ENCODE data around the gene CD302.
A peak's percentile ranks its signal among the peaks of the same experiment; 100 is the strongest.
"Not testable (repeated sequence)": the region's sequence is repeated elsewhere in the genome, so short reads cannot be mapped to it uniquely, and the experiment has no call there.

Gene CD302

GRCh38 chr2:159797543-159798375, at the start of gene CD302:
CD302 (minus strand) TSS chr2:159798208; CDS start chr2:159798198, 10 bp downstream.
- Mint-ChIP-seq H3K27ac (peak within 1 kb of the TSS; percentile 64), H3K27me3 (peaks cover 8% of the 10 kb centered on the region)

DNA sequence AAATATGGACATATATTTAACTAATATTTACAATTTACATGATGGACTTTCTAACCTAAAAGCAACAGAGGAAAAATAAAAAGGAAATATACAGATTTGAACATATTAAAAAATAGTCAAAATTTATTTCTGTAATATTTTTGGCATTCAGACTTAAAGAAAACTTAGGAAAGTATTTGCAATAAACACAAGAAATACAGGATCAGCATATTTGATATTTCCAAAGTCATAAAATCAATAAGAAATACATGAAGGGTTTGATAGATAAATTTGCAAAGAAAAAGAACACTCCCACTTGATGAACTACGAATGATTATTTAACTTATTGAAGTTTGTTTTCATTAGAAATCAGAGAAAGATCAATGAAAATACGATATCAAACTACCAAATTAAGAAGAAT, 48.6 kb upstream of the CD302 start:
- no peaks in the 10 kb centered on the region for H3K27me3 Mint-ChIP-seq
- H3K4me1 Mint-ChIP-seq (ENCODE audit: low read depth), result no peaks in the 10 kb centered on the region
- peaks cover 22% of the 10 kb centered on the region for H3K36me3 Mint-ChIP-seq
- no peaks in the 10 kb centered on the region for H3K9me3 Mint-ChIP-seq (ENCODE audit: low read depth)
- no peak overlapping the region for H3K27ac Mint-ChIP-seq
- no peak overlapping the region for H3K4me3 Mint-ChIP-seq

More at GRCh38 chr2:159797543-159798375, at the start of gene CD302:
- Mint-ChIP-seq H3K4me3 (peak within 1 kb of the TSS; percentile 87), H3K36me3 (peaks cover 5% of the 10 kb centered on the region), H3K4me1 (ENCODE audit: low read depth) (peaks cover 25% of the 10 kb centered on the region), H3K9me3 (ENCODE audit: low read depth) (no peaks in the 10 kb centered on the region)

DNA sequence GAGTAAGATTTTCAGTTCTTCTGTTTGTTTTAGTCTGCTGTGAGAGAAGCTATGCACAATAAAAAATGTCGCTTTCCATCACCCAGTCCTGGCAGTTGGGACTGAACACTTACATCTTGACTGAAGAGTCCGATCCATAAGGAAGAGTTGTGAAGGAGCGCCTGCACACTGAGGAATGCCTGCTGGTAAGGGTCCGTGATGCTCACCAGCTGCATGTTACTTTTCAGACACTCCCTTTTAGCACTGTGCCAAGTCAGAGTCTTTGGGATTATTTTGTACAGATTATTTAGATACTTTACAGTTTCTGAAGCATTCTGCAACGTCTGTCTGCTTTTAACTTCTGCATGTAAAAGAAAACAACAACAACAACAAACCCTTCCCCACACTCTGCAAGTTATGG, 42.6 kb upstream of the CD302 start:
- no peaks in the 10 kb centered on the region for H3K9me3 Mint-ChIP-seq (ENCODE audit: low read depth)
- peaks cover 12% of the 10 kb centered on the region for H3K36me3 Mint-ChIP-seq
- no peaks in the 10 kb centered on the region for H3K4me1 Mint-ChIP-seq (ENCODE audit: low read depth)
- H3K4me3 Mint-ChIP-seq, result no peak overlapping the region
- no peaks in the 10 kb centered on the region for H3K27me3 Mint-ChIP-seq
- no peak overlapping the region for H3K27ac Mint-ChIP-seq

DNA sequence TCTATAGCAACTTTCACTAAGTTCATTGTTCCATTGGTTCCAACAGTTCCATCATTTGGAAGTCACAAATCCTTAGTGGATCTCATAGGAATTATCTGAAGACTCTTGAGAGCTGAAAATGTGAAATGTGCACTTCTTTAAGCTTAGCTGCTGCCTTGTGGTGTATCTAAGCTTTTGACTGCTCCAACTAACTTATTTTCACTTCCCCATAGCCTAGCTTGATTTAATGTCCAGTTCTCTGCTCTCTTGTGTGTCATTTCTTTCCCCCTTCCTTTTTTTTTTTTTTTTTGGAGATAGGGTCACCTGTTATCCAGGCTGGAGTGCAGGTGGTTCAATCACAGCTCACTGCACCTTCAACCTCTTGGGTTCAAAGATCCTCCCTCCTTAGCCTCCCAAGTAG, 34.9 kb upstream of the CD302 start:
- H3K27ac Mint-ChIP-seq, result no peak overlapping the region
- no peaks in the 10 kb centered on the region for H3K4me1 Mint-ChIP-seq (ENCODE audit: low read depth)
- no peak overlapping the region for H3K4me3 Mint-ChIP-seq
- H3K36me3 Mint-ChIP-seq, result peaks cover 39% of the 10 kb centered on the region
- no peaks in the 10 kb centered on the region for H3K27me3 Mint-ChIP-seq
- peaks cover 3% of the 10 kb centered on the region for H3K9me3 Mint-ChIP-seq (ENCODE audit: low read depth)

DNA sequence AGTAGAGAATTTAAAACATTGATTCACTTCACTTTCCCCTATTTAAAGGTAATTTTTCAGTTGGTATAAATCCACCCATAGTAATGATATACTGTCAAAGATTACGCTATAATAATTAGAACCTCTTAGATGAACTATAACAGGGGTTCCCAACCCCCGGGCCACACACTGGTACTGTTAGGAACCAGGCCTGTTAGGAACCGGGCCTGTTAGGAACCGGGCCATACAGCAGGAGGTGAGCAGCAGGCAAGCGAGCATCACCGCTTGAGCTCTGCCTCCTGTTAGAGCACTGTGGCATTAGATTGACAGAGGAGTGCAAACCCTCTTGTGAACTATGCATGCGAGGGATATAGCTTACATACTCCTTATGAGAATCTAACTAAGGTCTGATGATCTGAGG, 34.0 kb upstream of the CD302 start:
- Mint-ChIP-seq H3K9me3 (ENCODE audit: low read depth) (peaks cover 3% of the 10 kb centered on the region), H3K36me3 (peaks cover 46% of the 10 kb centered on the region), H3K27ac (no peak overlapping the region), H3K4me1 (ENCODE audit: low read depth) (no peaks in the 10 kb centered on the region), H3K27me3 (no peaks in the 10 kb centered on the region), H3K4me3 (no peak overlapping the region)

DNA sequence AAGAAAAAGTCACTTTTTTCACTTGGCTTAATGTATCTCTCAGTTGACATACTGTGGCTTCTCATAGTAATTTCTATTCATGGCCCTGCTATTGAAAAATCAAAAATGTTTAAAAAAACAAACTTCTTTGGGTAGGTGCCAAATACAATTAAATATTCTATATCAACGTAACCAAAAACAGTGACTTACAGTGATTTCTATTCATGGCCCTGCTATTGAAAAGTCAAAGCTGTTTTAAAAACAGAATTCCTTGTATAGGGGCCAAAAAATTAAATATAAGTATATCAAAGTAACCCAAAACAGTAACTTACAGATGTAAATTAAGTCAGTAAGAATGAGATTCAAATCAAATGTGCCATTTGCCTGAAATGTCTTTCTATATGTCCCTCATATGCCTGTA, 31.4 kb upstream of the CD302 start:
- Mint-ChIP-seq H3K9me3 (ENCODE audit: low read depth) (peaks cover 3% of the 10 kb centered on the region), H3K4me1 (ENCODE audit: low read depth) (no peaks in the 10 kb centered on the region), H3K36me3 (peaks cover 60% of the 10 kb centered on the region), H3K27ac (no peak overlapping the region), H3K4me3 (no peak overlapping the region), H3K27me3 (no peaks in the 10 kb centered on the region)

DNA sequence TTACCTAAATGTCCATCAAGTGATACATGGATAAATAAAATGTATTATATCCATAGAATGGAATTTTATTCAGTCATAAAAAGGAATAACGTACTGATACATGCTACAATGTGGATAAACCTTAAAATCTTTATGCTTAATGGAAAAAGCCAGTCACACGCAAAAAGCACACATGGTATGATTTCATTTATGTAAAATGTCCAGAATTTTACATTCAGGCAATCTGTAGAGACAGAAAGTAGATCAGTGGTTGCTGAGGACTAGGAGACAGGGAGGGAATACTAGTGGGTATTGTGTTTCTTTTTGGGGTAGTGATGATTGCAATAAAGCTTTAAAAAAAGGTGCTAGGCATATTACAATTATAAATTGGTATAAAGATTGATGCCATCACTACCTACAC, 30.7 kb upstream of the CD302 start:
- Mint-ChIP-seq H3K27ac (no peak overlapping the region), H3K4me1 (ENCODE audit: low read depth) (no peaks in the 10 kb centered on the region), H3K9me3 (ENCODE audit: low read depth) (peaks cover 3% of the 10 kb centered on the region), H3K36me3 (peaks cover 60% of the 10 kb centered on the region), H3K4me3 (no peak overlapping the region), H3K27me3 (no peaks in the 10 kb centered on the region)

DNA sequence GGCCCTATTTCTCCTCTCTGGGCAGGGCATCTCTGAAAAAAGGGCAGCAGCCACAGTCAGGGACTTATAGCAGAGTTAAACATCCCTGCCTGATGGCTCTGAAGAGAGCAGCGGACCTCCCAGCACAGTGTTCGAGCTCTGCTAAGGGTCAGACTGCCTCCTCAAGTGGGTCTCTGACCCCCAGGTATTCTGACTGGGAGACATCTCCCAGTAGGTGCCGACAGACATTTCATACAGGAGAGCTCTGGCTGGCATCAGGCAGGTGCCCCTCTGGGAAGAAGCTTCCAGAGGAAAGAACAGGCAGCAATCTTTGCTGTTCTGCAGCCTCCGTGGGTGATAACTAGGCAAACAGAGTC, 24.4 kb upstream of the CD302 start:
- peaks cover 60% of the 10 kb centered on the region for H3K36me3 Mint-ChIP-seq

DNA sequence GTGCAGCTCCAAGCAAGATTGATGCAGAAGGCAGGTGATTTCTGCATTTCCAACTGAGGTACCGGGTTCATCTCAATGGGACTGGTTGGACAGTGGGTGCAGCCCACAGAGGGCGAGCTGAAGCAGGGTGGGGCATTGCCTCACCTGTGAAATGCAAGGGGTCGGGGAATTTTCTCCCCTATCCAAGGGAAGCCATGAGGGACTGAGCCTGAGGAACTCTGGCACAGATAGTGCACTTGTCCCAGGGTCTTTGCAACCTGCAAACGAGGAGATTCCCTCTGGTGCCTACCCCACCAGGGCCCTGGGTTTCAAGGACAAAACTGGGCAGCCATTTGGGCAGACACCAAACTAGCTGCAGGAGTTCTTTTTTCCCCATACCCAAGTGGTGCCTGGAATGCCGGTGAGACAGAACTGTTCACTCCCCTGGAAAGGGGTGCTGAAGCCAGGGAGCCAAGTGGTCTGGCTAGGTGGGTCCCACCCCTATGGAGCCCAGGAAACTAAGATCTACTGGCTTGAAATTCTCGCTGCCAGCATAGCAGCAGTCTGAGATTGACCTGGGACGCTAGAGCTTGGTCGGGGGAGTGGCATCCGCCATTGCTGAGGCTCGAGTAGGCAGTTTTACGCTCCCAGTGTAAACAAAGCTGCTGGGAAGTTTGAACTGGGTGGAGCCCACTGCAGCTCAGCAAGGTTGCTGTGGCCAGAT, 23.9 kb upstream of the CD302 start:
- H3K36me3 Mint-ChIP-seq, result peaks cover 59% of the 10 kb centered on the region
- not testable (repeated sequence) for H3K27me3 Mint-ChIP-seq; H3K4me1 Mint-ChIP-seq (ENCODE audit: low read depth); H3K27ac Mint-ChIP-seq; H3K9me3 Mint-ChIP-seq (ENCODE audit: low read depth); H3K4me3 Mint-ChIP-seq

More for the DNA sequence above, 24.4 kb upstream of the CD302 start:
- H3K4me3 Mint-ChIP-seq; H3K4me1 Mint-ChIP-seq (ENCODE audit: low read depth); H3K9me3 Mint-ChIP-seq (ENCODE audit: low read depth); H3K27me3 Mint-ChIP-seq; H3K27ac Mint-ChIP-seq: not testable (repeated sequence)

- Mint-ChIP-seq H3K4me1 (ENCODE audit: low read depth) (no peaks in the 10 kb centered on the region), H3K4me3 (no peak overlapping the region), H3K27ac (no peak overlapping the region), H3K36me3 (peaks cover 55% of the 10 kb centered on the region), H3K9me3 (ENCODE audit: low read depth) (no peaks in the 10 kb centered on the region), H3K27me3 (no peaks in the 10 kb centered on the region)
Measured at GRCh38 chr2:159818940-159819339, 20.9 kb upstream of the CD302 start.

DNA sequence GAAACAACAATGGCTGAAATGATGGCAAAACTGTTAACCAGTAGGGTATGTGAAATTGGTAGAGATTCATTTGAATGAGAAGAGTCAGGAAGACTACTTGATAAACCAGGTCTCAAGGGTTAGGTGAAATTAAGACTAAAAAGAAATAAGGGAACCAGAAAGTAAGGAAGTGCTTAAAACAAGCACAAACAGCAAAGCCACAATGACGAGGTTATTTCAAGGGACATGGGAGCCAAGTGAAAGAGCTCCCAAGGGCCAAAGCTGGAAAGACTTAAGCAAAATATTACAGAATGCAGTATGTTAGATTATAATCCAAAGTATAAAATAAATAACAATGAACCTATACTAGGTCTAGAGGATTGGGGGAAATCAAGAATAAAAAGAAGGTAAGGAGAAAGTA, 19.3 kb upstream of the CD302 start:
- H3K27me3 Mint-ChIP-seq, result no peaks in the 10 kb centered on the region
- H3K4me1 Mint-ChIP-seq (ENCODE audit: low read depth), result no peaks in the 10 kb centered on the region
- no peaks in the 10 kb centered on the region for H3K9me3 Mint-ChIP-seq (ENCODE audit: low read depth)
- H3K27ac Mint-ChIP-seq, result no peak overlapping the region
- peaks cover 60% of the 10 kb centered on the region for H3K36me3 Mint-ChIP-seq
- no peak overlapping the region for H3K4me3 Mint-ChIP-seq

- H3K9me3 Mint-ChIP-seq (ENCODE audit: low read depth), result no peaks in the 10 kb centered on the region
- no peaks in the 10 kb centered on the region for H3K4me1 Mint-ChIP-seq (ENCODE audit: low read depth)
- no peak overlapping the region for H3K4me3 Mint-ChIP-seq
- peaks cover 42% of the 10 kb centered on the region for H3K36me3 Mint-ChIP-seq
- H3K27me3 Mint-ChIP-seq, result no peaks in the 10 kb centered on the region
- H3K27ac Mint-ChIP-seq, result no peak overlapping the region
Measured at GRCh38 chr2:159811232-159811631, 13.2 kb upstream of the CD302 start.

DNA sequence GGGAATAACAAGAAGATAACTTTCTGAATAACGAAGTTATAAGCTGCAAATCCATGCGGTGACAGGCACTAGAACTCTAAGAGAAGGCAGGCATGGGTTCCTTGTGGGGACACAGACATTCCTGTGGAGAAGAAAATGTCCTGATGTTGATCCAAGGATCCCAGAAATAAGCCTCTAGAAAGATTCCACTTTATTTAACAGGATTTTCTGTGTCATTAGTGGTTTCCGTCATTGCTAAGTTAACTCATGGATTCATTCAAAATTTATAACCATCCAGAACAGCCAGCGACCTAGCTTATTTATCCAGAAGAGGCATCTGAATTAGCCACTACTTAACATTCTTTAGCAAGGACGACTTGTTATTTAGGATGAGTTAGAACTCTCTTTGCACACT, 10.0 kb upstream of the CD302 start:
- Mint-ChIP-seq H3K36me3 (peaks cover 35% of the 10 kb centered on the region), H3K27me3 (no peaks in the 10 kb centered on the region), H3K27ac (no peak overlapping the region), H3K9me3 (ENCODE audit: low read depth) (no peaks in the 10 kb centered on the region), H3K4me1 (ENCODE audit: low read depth) (peaks cover 4% of the 10 kb centered on the region), H3K4me3 (no peak overlapping the region)

DNA sequence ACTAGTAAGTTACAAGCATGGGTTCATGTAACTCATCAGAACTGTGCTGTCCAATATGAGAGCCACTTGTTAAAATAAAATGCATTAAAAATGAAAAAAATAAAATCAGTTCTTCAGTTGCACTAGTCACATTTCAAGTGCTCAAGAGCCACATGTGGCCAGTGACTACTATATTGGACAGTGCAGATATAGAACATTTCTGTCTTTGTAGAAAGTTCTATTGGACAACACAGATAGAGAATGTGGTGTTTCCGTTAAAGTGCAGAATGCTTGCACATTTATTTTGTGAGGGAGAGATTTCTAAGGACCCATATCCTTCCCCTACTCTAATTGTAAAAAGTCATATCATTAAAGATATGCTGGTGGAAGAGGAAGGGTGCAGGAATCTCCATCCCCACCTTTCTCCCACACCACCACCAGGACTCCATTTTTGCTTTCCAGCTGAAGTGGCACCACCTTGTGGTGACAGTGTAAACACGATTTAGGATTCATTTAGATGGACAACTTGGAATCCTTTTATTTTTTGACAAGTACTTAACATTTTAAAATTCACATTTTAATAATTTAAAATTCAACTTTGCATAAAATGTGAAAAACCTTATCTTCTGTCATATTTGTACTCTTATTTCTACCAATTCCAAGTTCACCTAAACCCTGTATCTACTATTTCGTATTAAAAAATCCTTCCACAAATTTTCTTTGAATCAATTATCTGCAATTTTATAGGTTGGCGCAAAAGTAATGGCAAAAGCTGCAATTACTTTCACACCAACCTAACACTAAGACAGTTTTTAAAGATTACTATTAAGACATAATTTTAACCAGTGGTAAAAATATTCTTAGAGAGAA, 9.4 kb upstream of the CD302 start:
- Mint-ChIP-seq H3K27ac (no peak overlapping the region), H3K27me3 (no peaks in the 10 kb centered on the region), H3K9me3 (ENCODE audit: low read depth) (no peaks in the 10 kb centered on the region), H3K4me1 (ENCODE audit: low read depth) (peaks cover 7% of the 10 kb centered on the region), H3K4me3 (no peak overlapping the region), H3K36me3 (peaks cover 30% of the 10 kb centered on the region)

DNA sequence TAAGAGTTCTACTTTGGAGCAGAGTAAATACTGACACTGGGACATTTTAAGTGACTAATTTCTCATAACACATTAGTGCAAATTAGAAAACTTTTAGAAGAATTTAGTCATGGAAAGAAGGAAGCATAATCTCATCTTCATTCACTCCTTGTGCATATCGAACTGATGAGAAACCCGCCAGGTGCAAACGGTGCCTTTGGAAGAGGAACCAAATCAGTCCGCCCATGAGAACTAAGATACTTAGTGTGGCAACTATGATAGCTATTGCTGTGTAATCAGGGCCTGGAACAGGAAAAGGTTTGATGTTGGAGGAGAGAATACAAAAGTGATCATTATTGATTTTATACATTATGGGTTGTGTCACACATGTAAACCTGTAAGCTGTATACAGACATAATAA, 6.9 kb upstream of the CD302 start:
- Mint-ChIP-seq H3K36me3 (peaks cover 25% of the 10 kb centered on the region), H3K4me1 (ENCODE audit: low read depth) (peaks cover 14% of the 10 kb centered on the region), H3K9me3 (ENCODE audit: low read depth) (no peaks in the 10 kb centered on the region), H3K4me3 (no peak overlapping the region), H3K27me3 (no peaks in the 10 kb centered on the region), H3K27ac (no peak overlapping the region)

Measured in activated naive CD8-positive, alpha-beta T cell (primary cell).